Activated naive CD8-positive, alpha-beta T cell treated with anti-CD3 and anti-CD28 coated beads for 36 hours (primary cell): ENCODE measurements around the gene IRAK1. TPM values are rescaled to one million over a fixed set of nuclear protein-coding genes. Genes with fewer than 3 reads are reported as not detected.
"Not testable (repeated sequence)": the region's sequence is repeated elsewhere in the genome, so short reads cannot be mapped to it uniquely, and the experiment has no call there.

Experiments
- DNase-seq: peaks from one replicate; pipeline ENCODE4 v3.0.0; 2021
- H3K27ac Mint-ChIP-seq: one replicate; pipeline ENCODE4 v1.8.0; 2022; ENCODE audit warnings: mild to moderate bottlenecking, moderate library complexity, mixed read lengths
- H3K27me3 Mint-ChIP-seq: one replicate; pipeline ENCODE4 v1.8.0; 2022; ENCODE audit warnings: mild to moderate bottlenecking, mixed read lengths
- H3K36me3 Mint-ChIP-seq: one replicate; pipeline ENCODE4 v1.8.0; 2021; ENCODE audit warnings: mild to moderate bottlenecking, mixed read lengths
- H3K4me1 Mint-ChIP-seq: one replicate; pipeline ENCODE4 v1.8.0; 2021; ENCODE audit warnings: mixed read lengths
- H3K4me3 Mint-ChIP-seq: one replicate; pipeline ENCODE4 v1.8.0; 2022; ENCODE audit warnings: mild to moderate bottlenecking, moderate library complexity, mixed read lengths
- H3K9me3 Mint-ChIP-seq: one replicate; pipeline ENCODE4 v1.8.0; 2022; ENCODE audit warnings: mixed read lengths
- total RNA-seq, 2 experiments: library from RNA; stranded (reverse); gene quantifications; one replicate each; pipeline ENCODE4 v1.2.3, GENCODE V29; 2021

Gene IRAK1
- total RNA-seq, 2 experiments from 2014 or later, result 155 to 159 TPM

- Mint-ChIP-seq H3K27ac (peak overlapping the region; percentile 83), H3K4me3 (peak overlapping the region; percentile 64), H3K27me3 (no peaks in the 10 kb centered on the region), H3K9me3 (no peaks in the 10 kb centered on the region), H3K36me3 (peaks cover 5% of the 10 kb centered on the region), H3K4me1 (peaks cover 11% of the 10 kb centered on the region)
- peak; percentile 44 for DNase-seq
These were observed 17.4 kb downstream of the IRAK1 start for GRCh38 chrX:154002215-154002719.

- Mint-ChIP-seq H3K4me3 (no peak overlapping the region), H3K4me1 (peaks cover 11% of the 10 kb centered on the region), H3K27ac (no peak overlapping the region), H3K9me3 (no peaks in the 10 kb centered on the region), H3K36me3 (peaks cover 5% of the 10 kb centered on the region), H3K27me3 (no peaks in the 10 kb centered on the region)
- no peak for DNase-seq
These were observed 19.7 kb downstream of the IRAK1 start for GRCh38 chrX:154000051-154000450.

GRCh38 chrX:153999359-154000037, 20.2 kb downstream of the IRAK1 start:
- no peak overlapping the region for H3K27ac Mint-ChIP-seq

GRCh38 chrX:153995504-153995903, 24.2 kb downstream of the IRAK1 start:
- DNase-seq, result no peak
- no peak overlapping the region for H3K4me3 Mint-ChIP-seq
- no peaks in the 10 kb centered on the region for H3K36me3 Mint-ChIP-seq
- H3K27me3 Mint-ChIP-seq, result no peaks in the 10 kb centered on the region
- H3K9me3 Mint-ChIP-seq, result peaks cover 1% of the 10 kb centered on the region
- H3K27ac Mint-ChIP-seq, result no peak overlapping the region
- no peaks in the 10 kb centered on the region for H3K4me1 Mint-ChIP-seq

More at GRCh38 chrX:153999359-154000037, 20.2 kb downstream of the IRAK1 start:
- peaks cover 11% of the 10 kb centered on the region for H3K4me1 Mint-ChIP-seq
- no peaks in the 10 kb centered on the region for H3K9me3 Mint-ChIP-seq
- no peak overlapping the region for H3K4me3 Mint-ChIP-seq
- peaks cover 3% of the 10 kb centered on the region for H3K36me3 Mint-ChIP-seq
- no peaks in the 10 kb centered on the region for H3K27me3 Mint-ChIP-seq
- DNase-seq, result no peak

- not testable (repeated sequence) for H3K4me3 Mint-ChIP-seq, DNase-seq, H3K27ac Mint-ChIP-seq, H3K27me3 Mint-ChIP-seq, H3K4me1 Mint-ChIP-seq, H3K36me3 Mint-ChIP-seq, H3K9me3 Mint-ChIP-seq
These were observed 25.3 kb downstream of the IRAK1 start for GRCh38 chrX:153994398-153994797.

- Mint-ChIP-seq H3K4me1 (peaks cover 12% of the 10 kb centered on the region), H3K27me3 (no peaks in the 10 kb centered on the region), H3K36me3 (no peaks in the 10 kb centered on the region), H3K4me3 (no peak overlapping the region), H3K27ac (no peak overlapping the region), H3K9me3 (peaks cover 1% of the 10 kb centered on the region)
- no peak for DNase-seq
These were observed 25.7 kb downstream of the IRAK1 start for GRCh38 chrX:153993978-153994377.

GRCh38 chrX:153993079-153993478, 26.6 kb downstream of the IRAK1 start:
- DNase-seq, result no peak
- peaks cover 12% of the 10 kb centered on the region for H3K4me1 Mint-ChIP-seq
- no peaks in the 10 kb centered on the region for H3K36me3 Mint-ChIP-seq
- H3K9me3 Mint-ChIP-seq, result peaks cover 1% of the 10 kb centered on the region
- H3K27me3 Mint-ChIP-seq, result no peaks in the 10 kb centered on the region
- no peak overlapping the region for H3K4me3 Mint-ChIP-seq
- no peak overlapping the region for H3K27ac Mint-ChIP-seq

- Mint-ChIP-seq H3K27ac (no peak overlapping the region), H3K9me3 (peaks cover 1% of the 10 kb centered on the region), H3K4me1 (peaks cover 13% of the 10 kb centered on the region), H3K4me3 (no peak overlapping the region), H3K27me3 (no peaks in the 10 kb centered on the region), H3K36me3 (no peaks in the 10 kb centered on the region)
- DNase-seq, result no peak
These were observed 27.5 kb downstream of the IRAK1 start for GRCh38 chrX:153992180-153992579.

GRCh38 chrX:153991013-153991580, 28.6 kb downstream of the IRAK1 start:
- H3K27me3 Mint-ChIP-seq, result no peaks in the 10 kb centered on the region
- H3K27ac Mint-ChIP-seq, result peak overlapping the region; percentile 56
- no peak for DNase-seq
- peaks cover 14% of the 10 kb centered on the region for H3K4me1 Mint-ChIP-seq
- H3K9me3 Mint-ChIP-seq, result peaks cover 1% of the 10 kb centered on the region
- no peak overlapping the region for H3K4me3 Mint-ChIP-seq
- no peaks in the 10 kb centered on the region for H3K36me3 Mint-ChIP-seq

- peak overlapping the region; percentile 22 for H3K4me3 Mint-ChIP-seq
- H3K27ac Mint-ChIP-seq, result peak overlapping the region; percentile 85
- H3K36me3 Mint-ChIP-seq, result no peaks in the 10 kb centered on the region
- H3K4me1 Mint-ChIP-seq, result peaks cover 14% of the 10 kb centered on the region
- peaks cover 1% of the 10 kb centered on the region for H3K9me3 Mint-ChIP-seq
- DNase-seq, result no peak
- H3K27me3 Mint-ChIP-seq, result no peaks in the 10 kb centered on the region
These were observed 29.6 kb downstream of the IRAK1 start for GRCh38 chrX:153989973-153990655.

- Mint-ChIP-seq H3K27ac (no peak overlapping the region), H3K4me3 (no peak overlapping the region)
These were observed 31.2 kb downstream of the IRAK1 start for GRCh38 chrX:153988493-153988892.

GRCh38 chrX:153984351-153985178, 35.1 kb downstream of the IRAK1 start:
- no peaks in the 10 kb centered on the region for H3K27me3 Mint-ChIP-seq
- peak; percentile 70 for DNase-seq
- H3K27ac Mint-ChIP-seq, result peak overlapping the region; percentile 100
- peaks cover 1% of the 10 kb centered on the region for H3K9me3 Mint-ChIP-seq
- peak overlapping the region; percentile 85 for H3K4me3 Mint-ChIP-seq
- peaks cover 12% of the 10 kb centered on the region for H3K36me3 Mint-ChIP-seq
- H3K4me1 Mint-ChIP-seq, result peaks cover 41% of the 10 kb centered on the region

More at GRCh38 chrX:153988493-153988892, 31.2 kb downstream of the IRAK1 start:
- no peaks in the 10 kb centered on the region for H3K27me3 Mint-ChIP-seq
- H3K4me1 Mint-ChIP-seq, result peaks cover 24% of the 10 kb centered on the region
- H3K9me3 Mint-ChIP-seq, result peaks cover 1% of the 10 kb centered on the region
- H3K36me3 Mint-ChIP-seq, result peaks cover 3% of the 10 kb centered on the region
- DNase-seq, result no peak

GRCh38 chrX:153983321-153983801, 36.3 kb downstream of the IRAK1 start:
- Mint-ChIP-seq H3K36me3 (peaks cover 12% of the 10 kb centered on the region), H3K27me3 (no peaks in the 10 kb centered on the region), H3K4me3 (no peak overlapping the region), H3K9me3 (peaks cover 1% of the 10 kb centered on the region), H3K4me1 (peaks cover 37% of the 10 kb centered on the region), H3K27ac (peak overlapping the region; percentile 85)
- DNase-seq, result no peak

- Mint-ChIP-seq H3K27me3 (no peaks in the 10 kb centered on the region), H3K27ac (peak overlapping the region; percentile 85), H3K9me3 (peaks cover 1% of the 10 kb centered on the region), H3K4me3 (peak overlapping the region; percentile 38), H3K4me1 (peaks cover 35% of the 10 kb centered on the region), H3K36me3 (peaks cover 12% of the 10 kb centered on the region)
- DNase-seq, result peak; percentile 72
These were observed 37.8 kb downstream of the IRAK1 start for GRCh38 chrX:153981771-153982533.
